GM19468 (cell line): ENCODE results near the gene HCRTR1.

Experiments
- ATAC-seq: cut with Tn5 transposase; IDR thresholded peaks from one replicate; pipeline ENCODE4 v1.9.1; 2021; ENCODE audit warnings: mild to moderate bottlenecking, moderate library complexity, moderate number of reproducible peaks; ENCODE audit not compliant: unreplicated experiment; ENCODE audit errors: extremely low read depth

Gene HCRTR1

DNA sequence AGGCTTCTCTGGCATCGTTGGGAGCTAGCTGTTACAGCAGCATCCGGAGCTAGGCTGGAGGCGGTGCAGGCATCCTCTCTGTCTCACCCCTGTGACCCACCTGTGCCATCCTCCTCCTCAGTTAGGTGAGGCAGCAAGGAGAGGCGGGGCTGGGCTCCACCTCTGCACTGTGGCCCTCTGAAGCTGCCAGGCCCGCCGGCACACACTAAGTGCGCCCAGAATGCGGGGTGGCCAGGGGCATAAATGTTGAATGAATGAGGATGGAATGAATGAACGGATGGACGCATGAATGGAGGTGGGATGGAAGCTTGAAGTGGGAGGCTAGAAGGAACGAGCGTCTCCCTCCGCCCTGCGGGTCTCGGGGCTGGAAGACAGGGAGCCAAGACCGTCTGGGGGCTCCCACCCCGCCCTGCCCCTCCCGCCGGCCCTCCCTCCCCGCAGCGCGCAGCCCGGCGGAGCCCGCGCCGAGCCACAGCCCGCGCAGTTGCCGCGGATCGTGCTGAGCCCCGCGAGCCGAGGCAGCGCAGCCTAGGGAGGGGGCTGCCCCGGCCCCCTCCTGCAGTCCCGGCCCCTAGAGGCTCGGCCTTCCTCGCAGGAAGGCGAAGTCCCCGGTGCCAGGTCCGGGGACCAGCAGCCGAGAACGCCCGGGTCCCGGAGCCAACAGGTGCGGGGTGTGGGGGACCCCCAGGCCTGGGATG lies at the start of gene HCRTR1:
HCRTR1 (plus strand) TSS at position 472 of the 698 bp plus-strand sequence. CDS start 1,504 bp downstream, outside the sequence.
- no peak for ATAC-seq

DNA sequence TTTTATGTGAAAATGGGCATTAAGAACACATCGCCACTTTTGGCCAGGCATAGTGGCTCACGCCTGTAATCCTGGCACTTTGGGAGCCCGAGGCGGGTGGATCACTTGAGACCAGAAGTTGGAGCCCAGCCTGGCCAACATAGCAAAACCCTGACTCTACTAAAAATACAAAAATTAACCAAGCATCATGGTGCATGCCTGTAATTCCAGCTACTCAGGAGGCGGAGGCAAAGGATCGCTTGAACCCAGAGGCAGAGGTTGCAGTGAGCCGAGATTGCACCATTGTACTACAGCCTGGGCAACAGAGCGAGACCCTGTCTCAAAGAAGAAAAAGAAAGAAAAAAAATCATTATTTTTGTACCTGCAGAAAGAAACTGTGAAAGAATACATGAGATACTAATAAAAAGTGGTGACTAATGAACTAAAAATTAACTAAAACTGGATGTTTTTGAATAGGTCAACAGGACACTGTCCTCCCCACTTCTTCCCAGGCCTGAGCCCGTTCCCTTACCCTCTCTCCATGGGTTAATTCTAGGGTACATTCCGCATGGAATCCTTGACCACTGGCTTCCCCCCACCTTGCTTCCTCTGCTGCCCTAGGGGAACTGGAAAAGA lies 49.4 kb upstream of the HCRTR1 start:
- ATAC-seq, result no peak

- no peak for ATAC-seq
These were observed 48.4 kb upstream of the HCRTR1 start for GRCh38 chr1:31568895-31569595.

- no peak for ATAC-seq
These were observed 47.8 kb upstream of the HCRTR1 start for GRCh38 chr1:31569596-31570173.

GRCh38 chr1:31570228-31570627 lies 47.3 kb upstream of the HCRTR1 start:
- ATAC-seq, result no peak

- ATAC-seq, result no peak
These were observed 46.6 kb upstream of the HCRTR1 start for GRCh38 chr1:31570906-31571305.

DNA sequence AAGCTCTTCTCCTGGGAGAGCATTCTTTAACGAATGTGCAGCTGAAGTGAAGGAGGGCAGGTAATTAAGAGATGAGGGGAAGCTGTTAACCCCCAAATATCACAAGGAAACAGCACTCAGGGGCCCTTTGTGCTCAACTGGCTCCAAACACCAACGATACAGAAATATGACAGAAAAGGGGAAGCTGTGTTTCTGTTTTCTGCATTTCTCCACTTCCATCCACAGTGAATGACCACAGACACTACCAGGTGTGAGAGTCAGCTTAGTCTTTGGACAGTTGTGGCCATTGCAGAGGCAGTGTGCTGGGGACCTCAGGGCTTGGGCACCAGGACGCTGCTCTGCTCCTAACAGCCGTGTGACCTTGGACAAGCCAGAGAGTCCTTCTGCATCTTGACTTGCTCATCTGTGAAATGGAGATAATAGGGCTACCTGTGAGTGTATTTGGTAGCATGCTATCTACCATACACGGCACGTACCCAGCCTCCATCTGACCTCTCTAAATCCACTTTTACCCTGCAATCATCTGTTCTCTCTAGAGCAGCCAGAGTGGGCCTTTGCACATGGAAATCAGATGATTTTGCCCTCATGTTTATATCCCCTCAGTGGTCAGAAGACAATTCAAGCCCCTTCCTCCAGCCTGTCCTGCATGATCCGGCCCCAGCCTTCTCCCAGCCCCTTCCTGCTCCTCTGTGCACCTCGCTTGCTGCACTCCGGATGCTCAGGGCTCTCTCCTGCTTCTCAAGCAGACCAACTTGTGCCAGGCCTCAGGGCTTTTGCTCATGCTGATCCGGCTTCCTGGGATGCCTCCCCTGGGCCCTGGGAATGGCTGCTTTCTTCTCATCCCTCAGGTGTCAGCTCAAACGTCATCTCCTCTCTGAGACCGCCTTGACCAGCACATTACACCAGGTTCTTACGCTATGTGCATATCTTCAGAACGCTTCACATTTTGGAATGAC lies 45.9 kb upstream of the HCRTR1 start:
- ATAC-seq, result no peak

GRCh38 chr1:31572323-31573104 lies 45.0 kb upstream of the HCRTR1 start:
- ATAC-seq, result no peak

DNA sequence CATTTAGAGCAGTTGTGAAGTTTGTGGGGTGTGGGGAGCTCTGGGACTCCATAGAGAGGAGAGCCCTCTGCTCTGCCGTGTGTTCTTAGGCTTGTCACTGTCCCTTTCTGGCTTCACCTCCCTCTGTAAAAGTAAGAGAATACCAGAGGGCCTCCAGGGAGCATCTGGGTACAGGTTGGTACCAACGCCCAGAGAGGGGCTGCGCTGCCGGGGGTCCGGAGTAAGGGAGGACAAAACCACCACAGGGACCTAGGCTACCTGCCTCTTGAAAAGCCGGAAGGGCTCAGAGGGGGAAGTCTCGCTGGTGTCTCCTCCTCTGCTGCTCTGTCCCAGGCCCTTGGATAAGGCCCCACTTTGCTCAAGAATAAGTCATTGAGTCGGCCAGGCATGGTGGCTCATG lies 44.2 kb upstream of the HCRTR1 start:
- no peak for ATAC-seq

DNA sequence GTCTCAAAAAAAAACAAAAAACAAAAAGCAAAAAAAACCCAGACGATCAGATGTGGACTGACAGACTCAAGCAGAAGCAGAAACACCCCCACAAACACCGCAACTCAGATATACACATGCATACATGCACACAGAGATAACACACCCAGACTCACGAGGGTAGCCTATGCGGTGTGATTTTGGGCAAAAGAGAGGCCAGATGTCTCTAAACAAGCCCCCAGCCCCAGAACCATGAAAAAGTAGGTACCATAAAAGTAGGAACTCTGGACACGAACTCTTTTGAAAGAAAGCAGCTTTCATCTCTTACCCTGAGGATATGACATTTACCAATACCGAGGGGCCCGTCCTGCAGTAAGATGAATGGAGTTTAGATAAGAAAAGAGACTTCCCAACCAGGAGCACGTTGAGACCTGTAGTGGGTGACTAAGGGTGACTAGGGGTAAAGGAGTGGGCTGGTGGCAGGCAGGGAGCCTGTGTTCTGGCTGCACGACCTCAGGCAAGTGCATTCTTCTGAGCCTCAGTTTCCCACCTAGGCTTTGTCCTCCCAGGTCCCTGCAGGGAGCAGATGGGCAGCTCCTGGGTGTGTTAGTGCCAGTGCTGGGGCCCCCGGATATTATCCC lies 42.6 kb upstream of the HCRTR1 start:
- no peak for ATAC-seq

DNA sequence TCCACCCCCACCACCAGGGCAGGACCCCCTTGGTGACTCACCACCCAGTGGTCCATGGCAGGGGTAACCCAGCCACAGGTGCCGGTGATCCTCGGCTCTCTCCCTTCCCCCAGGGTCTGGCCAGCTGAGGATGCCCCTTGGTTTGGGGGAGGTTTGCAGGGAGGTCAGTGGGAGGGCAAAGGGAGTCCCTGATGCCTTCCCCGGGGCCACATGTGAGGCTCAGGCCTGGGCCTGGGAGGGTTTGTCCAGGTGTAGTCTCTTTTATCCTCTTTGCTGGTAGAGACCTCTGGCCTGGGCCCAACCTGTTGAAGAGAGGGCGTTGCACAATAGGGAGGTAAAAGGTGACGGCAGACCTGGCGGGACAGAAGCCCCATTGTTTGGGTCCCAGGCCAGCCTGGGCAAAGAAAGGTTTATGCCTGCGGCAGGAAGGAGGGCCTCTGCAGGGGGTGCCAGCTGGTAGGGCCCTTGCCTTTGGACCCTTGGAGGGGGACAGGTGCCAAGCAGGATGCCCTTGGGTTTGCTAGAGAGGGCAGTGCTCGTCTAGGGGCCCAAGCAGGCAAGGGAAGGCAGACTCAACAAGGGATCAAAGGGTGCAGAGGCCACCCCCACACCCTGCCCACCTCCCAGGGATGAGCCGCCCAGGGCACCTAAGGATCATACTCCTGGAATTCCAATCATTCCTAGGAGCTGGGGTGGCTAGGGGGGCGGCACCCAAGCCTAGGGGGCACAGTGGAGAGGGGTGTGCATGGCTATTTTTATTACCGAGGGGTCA lies 41.9 kb upstream of the HCRTR1 start:
- ATAC-seq, result no peak

DNA sequence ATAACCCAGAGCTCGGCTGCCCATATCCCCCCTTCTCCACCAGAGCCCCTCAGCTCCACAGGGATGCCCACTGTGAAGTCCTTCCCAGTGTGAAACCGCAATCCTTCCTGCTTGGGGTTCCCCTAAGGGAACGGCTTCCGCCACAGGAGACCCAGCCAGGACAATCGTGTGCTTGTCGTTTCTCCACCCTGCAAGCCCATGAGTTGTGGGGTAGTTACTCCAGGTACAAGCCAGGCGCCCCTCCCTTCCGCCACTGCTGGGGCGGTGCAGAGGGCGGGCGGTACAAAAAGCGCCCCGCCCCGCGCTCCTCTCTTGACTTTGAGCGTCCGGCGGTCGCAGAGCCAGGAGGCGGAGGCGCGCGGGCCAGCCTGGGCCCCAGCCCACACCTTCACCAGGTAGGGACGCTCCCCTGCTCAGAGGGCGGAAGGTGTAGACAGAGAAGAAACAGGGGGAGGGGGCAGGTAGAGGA lies 41.3 kb upstream of the HCRTR1 start, which contains the start of gene TINAGL1:
TINAGL1 (plus strand) TSS at position 315 of the 469 bp plus-strand sequence. CDS start 634 bp downstream, outside the sequence.
- ATAC-seq, result no peak

- ATAC-seq, result no peak
These were observed 40.6 kb upstream of the HCRTR1 start for GRCh38 chr1:31576743-31577455.

DNA sequence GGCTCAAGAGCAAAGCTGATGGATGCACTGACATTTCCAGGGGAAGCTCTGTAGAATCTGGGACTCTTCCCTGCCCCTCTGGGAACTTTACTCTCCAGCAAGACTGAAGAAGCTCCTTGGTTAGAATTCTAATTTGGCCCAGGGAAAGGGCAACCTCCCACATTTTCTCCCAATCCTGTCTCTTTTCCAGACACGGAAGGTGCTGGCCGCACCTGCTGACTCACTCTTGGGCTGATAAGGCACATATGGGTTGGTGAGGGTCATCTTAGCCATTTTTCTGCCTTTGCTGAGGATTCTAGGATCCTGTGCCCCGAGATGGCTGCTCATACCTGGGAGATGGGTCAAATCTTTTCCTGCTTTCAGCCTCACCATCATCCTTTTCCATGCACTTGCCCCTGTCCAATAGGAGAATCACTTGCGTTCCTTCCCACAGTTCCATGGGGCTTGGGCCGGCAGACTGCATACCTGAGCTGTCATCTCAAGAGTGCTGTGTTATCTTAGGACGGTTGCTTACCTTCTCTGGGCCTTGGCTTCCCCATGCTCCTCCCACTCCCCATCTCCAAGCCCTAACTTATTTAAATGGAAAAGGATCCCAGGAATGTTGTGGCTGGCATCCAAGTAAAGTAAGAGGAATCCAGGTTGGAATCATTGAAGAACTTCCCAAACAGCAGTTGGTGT lies 39.8 kb upstream of the HCRTR1 start:
- ATAC-seq, result no peak

DNA sequence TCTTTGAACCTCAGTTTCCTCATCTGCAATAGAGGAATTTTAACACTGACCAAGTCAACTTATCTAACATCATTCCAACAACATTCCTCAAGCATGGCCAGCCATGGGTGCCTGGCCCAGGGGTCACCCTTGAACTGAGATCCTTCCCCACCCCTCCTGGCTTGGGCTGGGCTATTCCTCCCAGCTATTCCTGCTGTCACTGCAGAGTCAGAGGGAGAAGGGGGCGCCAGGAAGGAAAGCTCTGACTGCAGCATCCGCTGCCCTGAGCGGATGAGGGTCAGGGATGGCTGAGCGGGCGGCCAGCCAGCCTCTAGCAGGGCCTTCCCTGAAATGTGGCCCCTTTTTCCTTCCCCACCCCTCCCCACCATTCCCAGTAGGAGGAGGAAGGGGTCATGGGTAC lies 38.1 kb upstream of the HCRTR1 start:
- ATAC-seq, result no peak

DNA sequence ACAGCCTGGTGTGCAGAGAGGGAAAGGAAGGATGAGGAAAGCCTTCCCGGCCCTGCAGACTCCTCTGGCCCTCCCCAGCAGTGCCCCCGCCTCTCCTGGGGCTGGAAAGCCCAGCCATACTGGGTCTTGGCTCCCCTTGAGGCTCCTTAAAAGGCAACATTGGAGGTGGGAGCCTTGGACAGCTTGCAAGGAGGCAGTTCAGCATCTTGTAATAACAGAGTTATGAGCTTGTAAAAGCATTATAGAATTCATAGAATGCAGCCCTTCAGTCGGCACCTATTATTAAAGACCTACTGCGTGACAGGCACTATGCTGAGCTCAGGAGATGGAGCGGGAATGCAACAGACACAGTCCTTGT lies 37.0 kb upstream of the HCRTR1 start:
- no peak for ATAC-seq
